Measurements from ENCODE around the gene HOXB2. TPM values are rescaled to one million over a fixed set of nuclear protein-coding genes. Genes with fewer than 3 reads are reported as not detected.

The HOXB2 gene
- total RNA-seq, 2 experiments from 2014 or later, result 3.4 to 4.7 TPM

GRCh38 chr17:48568499-48569239 is 23.8 kb upstream of the HOXB2 start:
- Mint-ChIP-seq H3K4me1 (peaks cover 10% of the 10 kb centered on the region), H3K27ac (no peak overlapping the region), H3K27me3 (peaks cover 45% of the 10 kb centered on the region), H3K36me3 (ENCODE audit: low read depth) (no peaks in the 10 kb centered on the region), H3K9me3 (no peaks in the 10 kb centered on the region), H3K4me3 (no peak overlapping the region)
- CTCF ChIA-PET, result interaction anchor here (0.6 to 2.1 kb wide), 3 partner anchors 19 to 63 kb away, joined by 3 to 8 read pairs (median 5); no protein-coding TSS in a partner anchor
- DNase-seq, result no peak
- POLR2A ChIA-PET, result no interaction called here

GRCh38 chr17:48567646-48568354 is 22.9 kb upstream of the HOXB2 start:
- Mint-ChIP-seq H3K36me3 (ENCODE audit: low read depth) (no peaks in the 10 kb centered on the region), H3K27me3 (peaks cover 48% of the 10 kb centered on the region), H3K4me1 (peaks cover 4% of the 10 kb centered on the region), H3K4me3 (no peak overlapping the region), H3K9me3 (no peaks in the 10 kb centered on the region), H3K27ac (no peak overlapping the region)
- DNase-seq, result no peak
- POLR2A ChIA-PET, result no interaction called here
- CTCF ChIA-PET, result interaction anchor here (0.8 to 2.1 kb wide), 3 partner anchors 20 to 217 kb away, joined by 3 to 8 read pairs (median 3); no protein-coding TSS in a partner anchor

- no peaks in the 10 kb centered on the region for H3K36me3 Mint-ChIP-seq (ENCODE audit: low read depth)
- no peaks in the 10 kb centered on the region for H3K9me3 Mint-ChIP-seq
- no peak overlapping the region for H3K27ac Mint-ChIP-seq
- H3K4me3 Mint-ChIP-seq, result no peak overlapping the region
- no peak for DNase-seq
- peaks cover 49% of the 10 kb centered on the region for H3K27me3 Mint-ChIP-seq
- CTCF ChIA-PET, result interaction anchor here (0.8 to 2.1 kb wide), 2 partner anchors 21 to 216 kb away, joined by 3 to 8 read pairs; no protein-coding TSS in a partner anchor
- POLR2A ChIA-PET, result no interaction called here
- peaks cover 4% of the 10 kb centered on the region for H3K4me1 Mint-ChIP-seq
Measured at GRCh38 chr17:48567209-48567608, 22.3 kb upstream of the HOXB2 start.

- ChIA-PET POLR2A (no interaction called here), CTCF (interaction anchor here (0.7 to 2.1 kb wide), 3 partner anchors 21 to 555 kb away, joined by 3 to 8 read pairs (median 3); no protein-coding TSS in a partner anchor)
- no peaks in the 10 kb centered on the region for H3K36me3 Mint-ChIP-seq (ENCODE audit: low read depth)
- H3K9me3 Mint-ChIP-seq, result no peaks in the 10 kb centered on the region
- DNase-seq, result no peak
- H3K27ac Mint-ChIP-seq, result no peak overlapping the region
- H3K4me3 Mint-ChIP-seq, result no peak overlapping the region
- peaks cover 5% of the 10 kb centered on the region for H3K4me1 Mint-ChIP-seq
- H3K27me3 Mint-ChIP-seq, result peaks cover 45% of the 10 kb centered on the region
Measured at GRCh38 chr17:48566717-48567116, 21.8 kb upstream of the HOXB2 start.

- Mint-ChIP-seq H3K27me3 (peaks cover 39% of the 10 kb centered on the region), H3K9me3 (no peaks in the 10 kb centered on the region), H3K36me3 (ENCODE audit: low read depth) (no peaks in the 10 kb centered on the region), H3K27ac (no peak overlapping the region), H3K4me3 (no peak overlapping the region), H3K4me1 (peaks cover 6% of the 10 kb centered on the region)
- CTCF ChIA-PET, result interaction anchor here (0.7 kb wide), 1 partner anchor 555 kb away, joined by 3 read pairs; no protein-coding TSS in a partner anchor
- POLR2A ChIA-PET, result no interaction called here
- DNase-seq, result no peak
Measured at GRCh38 chr17:48565925-48566710, 21.2 kb upstream of the HOXB2 start.

- ChIA-PET POLR2A (no interaction called here), CTCF (no interaction called here)
- Mint-ChIP-seq H3K4me1 (peaks cover 6% of the 10 kb centered on the region), H3K9me3 (no peaks in the 10 kb centered on the region), H3K4me3 (no peak overlapping the region), H3K27me3 (peaks cover 36% of the 10 kb centered on the region), H3K36me3 (ENCODE audit: low read depth) (no peaks in the 10 kb centered on the region), H3K27ac (no peak overlapping the region)
- no peak for DNase-seq
Measured at GRCh38 chr17:48565022-48565554, 20.2 kb upstream of the HOXB2 start.

GRCh38 chr17:48564188-48565021 is 19.5 kb upstream of the HOXB2 start:
- Mint-ChIP-seq H3K9me3 (no peaks in the 10 kb centered on the region), H3K27ac (no peak overlapping the region), H3K4me1 (peaks cover 6% of the 10 kb centered on the region), H3K36me3 (ENCODE audit: low read depth) (no peaks in the 10 kb centered on the region), H3K27me3 (peaks cover 31% of the 10 kb centered on the region), H3K4me3 (no peak overlapping the region)
- POLR2A ChIA-PET, result no interaction called here
- CTCF ChIA-PET, result no interaction called here
- no peak for DNase-seq

GRCh38 chr17:48563867-48564187 is 18.9 kb upstream of the HOXB2 start:
- POLR2A ChIA-PET, result no interaction called here
- no peak overlapping the region for H3K4me3 Mint-ChIP-seq
- no peak for DNase-seq
- no peaks in the 10 kb centered on the region for H3K9me3 Mint-ChIP-seq
- H3K36me3 Mint-ChIP-seq (ENCODE audit: low read depth), result no peaks in the 10 kb centered on the region
- H3K27ac Mint-ChIP-seq, result no peak overlapping the region
- CTCF ChIA-PET, result interaction anchor here (0.6 kb wide), 1 partner anchor 39 kb away, joined by 3 read pairs; no protein-coding TSS in a partner anchor
- peaks cover 6% of the 10 kb centered on the region for H3K4me1 Mint-ChIP-seq
- peaks cover 26% of the 10 kb centered on the region for H3K27me3 Mint-ChIP-seq

GRCh38 chr17:48563385-48563838 is 18.5 kb upstream of the HOXB2 start:
- Mint-ChIP-seq H3K9me3 (no peaks in the 10 kb centered on the region), H3K27ac (no peak overlapping the region), H3K36me3 (ENCODE audit: low read depth) (no peaks in the 10 kb centered on the region), H3K4me3 (no peak overlapping the region), H3K4me1 (peaks cover 5% of the 10 kb centered on the region), H3K27me3 (peaks cover 26% of the 10 kb centered on the region)
- CTCF ChIA-PET, result interaction anchor here (0.6 kb wide), 1 partner anchor 38 kb away, joined by 3 read pairs; no protein-coding TSS in a partner anchor
- POLR2A ChIA-PET, result no interaction called here
- DNase-seq, result no peak

GRCh38 chr17:48562934-48563333 is 18.0 kb upstream of the HOXB2 start:
- H3K4me3 Mint-ChIP-seq, result no peak overlapping the region
- H3K27me3 Mint-ChIP-seq, result peaks cover 27% of the 10 kb centered on the region
- CTCF ChIA-PET, result interaction anchor here (1.7 kb wide), 1 partner anchor 7 kb away, joined by 4 read pairs; no protein-coding TSS in a partner anchor
- no peaks in the 10 kb centered on the region for H3K9me3 Mint-ChIP-seq
- no peak for DNase-seq
- H3K27ac Mint-ChIP-seq, result no peak overlapping the region
- POLR2A ChIA-PET, result no interaction called here
- peaks cover 2% of the 10 kb centered on the region for H3K4me1 Mint-ChIP-seq
- H3K36me3 Mint-ChIP-seq (ENCODE audit: low read depth), result no peaks in the 10 kb centered on the region

- H3K36me3 Mint-ChIP-seq (ENCODE audit: low read depth), result no peaks in the 10 kb centered on the region
- ChIA-PET CTCF (interaction anchor here (1.7 kb wide), 1 partner anchor 8 kb away, joined by 4 read pairs; no protein-coding TSS in a partner anchor), POLR2A (no interaction called here)
- H3K27me3 Mint-ChIP-seq, result peaks cover 33% of the 10 kb centered on the region
- DNase-seq, result no peak
- H3K4me1 Mint-ChIP-seq, result peaks cover 2% of the 10 kb centered on the region
- H3K27ac Mint-ChIP-seq, result no peak overlapping the region
- no peaks in the 10 kb centered on the region for H3K9me3 Mint-ChIP-seq
- no peak overlapping the region for H3K4me3 Mint-ChIP-seq
Measured at GRCh38 chr17:48561884-48562810, 17.2 kb upstream of the HOXB2 start.

Data from activated CD4-positive, alpha-beta T cell treated with anti-CD3 and anti-CD28 coated beads, Interleukin-2, amount 10 ng/mL, durations not matched to agents 7 days and 5 days (primary cell).